GM12801 (cell line): Measurements from ENCODE around the gene ELL2.

Experiments used
- CTCF ChIP-seq: IDR thresholded peaks from one replicate; pipeline ENCODE4 v1.5.1; 2011; ENCODE audit warnings: control low read depth; ENCODE audit not compliant: insufficient read length; ENCODE audit errors: extremely low read depth

The ELL2 gene

DNA sequence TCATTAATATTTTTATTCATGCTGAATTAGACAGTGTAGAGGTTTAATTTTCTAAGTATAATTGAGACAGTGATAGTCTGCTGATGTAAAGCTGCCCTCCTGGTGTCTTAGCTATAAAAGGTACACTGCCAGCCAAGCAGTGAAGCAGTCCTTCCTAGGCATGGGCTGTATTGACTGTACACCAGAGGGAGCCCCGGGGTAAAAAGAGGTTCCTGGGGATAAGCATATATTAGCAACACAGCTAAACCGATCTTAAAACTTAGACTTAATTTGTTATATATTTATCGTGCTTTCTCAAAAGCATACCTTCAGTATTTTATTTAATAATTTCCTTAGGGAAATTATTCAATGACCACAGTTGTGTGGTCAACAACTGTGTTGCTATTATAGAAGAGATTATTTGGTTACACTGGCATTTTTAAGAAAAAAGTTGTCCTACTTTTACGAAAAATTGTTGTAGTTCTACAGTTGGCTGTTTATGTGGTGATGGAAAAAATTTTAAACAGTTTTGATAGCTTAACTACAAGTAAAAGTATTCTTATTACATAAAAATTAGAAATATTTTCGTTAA is 68.8 kb downstream of the ELL2 start:
- no peak for TF ChIP-seq CTCF

GRCh38 chr5:95891499-95891898 is 70.2 kb downstream of the ELL2 start:
- TF ChIP-seq CTCF = no peak

DNA sequence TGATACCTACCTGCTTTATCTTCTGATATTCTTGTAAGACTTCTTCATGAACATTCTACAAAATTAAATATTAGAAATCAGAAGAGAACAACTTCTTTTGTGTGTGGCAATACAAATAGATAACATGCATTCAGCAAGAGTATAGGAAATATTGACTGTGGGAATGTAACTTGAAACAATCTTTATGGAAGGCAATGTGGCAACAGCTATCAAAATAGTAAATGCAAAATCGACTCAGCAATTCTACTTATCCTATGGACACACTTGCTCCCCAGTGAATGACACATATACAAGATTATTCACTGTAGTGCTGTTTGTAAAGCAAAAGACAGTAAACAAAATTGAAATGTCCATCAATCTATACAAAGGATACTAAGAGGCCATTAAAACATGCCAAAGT is 72.6 kb downstream of the ELL2 start:
- no peak for TF ChIP-seq CTCF

GRCh38 chr5:95887977-95888376 is 73.7 kb downstream of the ELL2 start:
- TF ChIP-seq CTCF = no peak

DNA sequence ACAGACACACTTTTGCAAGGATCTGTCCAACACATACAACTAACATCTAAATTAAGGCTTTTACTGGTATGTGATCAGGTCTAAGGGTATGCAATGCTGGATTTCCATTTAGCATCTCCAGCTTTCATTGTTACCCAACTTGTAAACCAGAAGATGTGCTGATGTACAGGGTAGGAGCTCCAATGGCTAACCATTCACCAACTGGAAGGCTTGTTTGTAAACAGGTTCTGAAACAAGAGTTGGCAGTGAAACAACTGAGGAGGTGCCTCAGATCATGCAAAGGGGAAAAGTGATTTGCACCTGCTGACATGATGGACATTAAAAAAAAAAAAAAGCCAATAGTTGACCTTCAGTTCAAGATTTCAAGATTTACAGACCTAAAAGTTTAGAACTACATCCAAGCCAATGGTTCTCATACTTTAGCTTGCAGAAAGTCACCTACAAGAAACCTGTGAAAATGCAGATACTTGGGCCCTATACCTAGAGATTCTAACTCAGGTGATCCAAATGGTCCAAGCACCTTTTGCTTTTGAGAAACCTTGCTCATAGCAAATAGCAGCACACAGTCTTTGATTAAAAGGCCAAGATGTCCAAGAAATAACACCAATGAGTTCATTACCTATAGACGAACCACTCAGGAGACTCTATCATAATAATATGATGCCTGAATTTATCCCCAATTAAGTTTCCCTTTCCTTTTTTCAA is 75.2 kb downstream of the ELL2 start:
- no peak for TF ChIP-seq CTCF

- no peak for TF ChIP-seq CTCF
Observed at GRCh38 chr5:95884511-95884910, 77.1 kb downstream of the ELL2 start.

DNA sequence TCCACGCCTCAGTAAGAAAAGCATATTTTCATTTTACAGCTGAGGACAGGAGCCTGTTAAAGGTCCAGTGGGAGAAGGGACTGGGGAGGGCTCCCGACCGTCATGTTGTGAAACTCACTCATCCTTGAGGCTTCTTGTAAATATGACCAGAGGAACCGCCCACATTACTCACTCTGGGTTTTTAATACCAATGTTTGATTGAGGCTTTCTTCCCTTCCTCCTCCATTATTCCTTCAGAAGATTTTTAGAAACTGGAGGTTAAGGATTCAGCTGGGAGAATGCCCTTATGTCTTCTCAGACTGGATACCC is 77.7 kb downstream of the ELL2 start:
- TF ChIP-seq CTCF = no peak
